ENCODE data around the gene SF3A2. TPM values are rescaled to one million over a fixed set of nuclear protein-coding genes. Genes with fewer than 3 reads are reported as not detected.
A peak's percentile ranks its signal among the peaks of the same experiment; 100 is the strongest.

Gene SF3A2
- total RNA-seq, 8 experiments from 2014 or later, result 13.1 to 72.6 (median 49.9) TPM

DNA sequence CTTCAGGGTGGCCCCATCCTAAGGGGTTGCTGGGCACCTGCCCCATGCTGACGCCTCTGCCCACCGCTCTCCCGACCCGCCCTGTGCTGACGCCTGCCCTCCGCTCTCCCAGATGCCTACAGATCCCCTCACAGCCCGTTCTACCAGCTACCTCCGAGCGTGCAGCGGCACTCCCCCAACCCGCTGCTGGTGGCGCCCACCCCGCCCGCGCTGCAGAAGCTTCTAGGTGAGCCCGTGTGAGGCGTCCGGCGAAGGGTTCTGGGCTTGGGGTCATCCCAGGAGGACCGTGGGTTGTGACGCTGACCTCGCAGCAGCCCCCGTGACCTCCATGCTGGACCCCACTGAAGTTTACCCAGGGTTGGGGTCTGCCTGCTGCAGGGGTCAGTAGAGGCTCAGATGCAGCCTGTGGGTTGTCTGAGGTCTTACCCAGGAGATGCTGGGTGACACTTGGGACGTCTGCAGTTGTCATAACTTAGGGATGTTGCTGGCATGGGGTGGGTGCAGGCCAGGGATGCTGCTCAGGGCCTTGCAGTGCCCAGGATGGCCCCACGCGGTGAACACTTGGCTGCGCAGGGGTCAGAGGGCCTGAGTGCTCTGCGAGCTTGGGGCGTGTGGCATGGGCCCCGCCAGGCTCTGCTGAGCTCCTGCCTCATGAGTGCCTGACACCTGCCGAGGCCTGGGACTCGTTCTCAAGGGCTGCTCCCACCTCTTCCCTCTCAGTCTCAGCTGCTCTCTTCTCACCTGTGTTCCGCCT lies 25.5 kb upstream of the SF3A2 start:
- ATAC-seq (replicated peaks in 6 of 8), result no peak
- no peak overlapping the region for H3K27ac ChIP-seq
- in situ Hi-C loops (cut with MboI; ENCODE audit: low pct_unique_long_range_greater_than_20kb in 2 of 9, low sequenced_read_pairs in 9 of 9, unreplicated experiment in 9 of 9), result no loop called here
- H3K4me3 ChIP-seq, result no peak overlapping the region
- H3K4me1 ChIP-seq (replicated peaks in 1 of 2), result peaks cover 0 to 2% of the 10 kb centered on the region in 2 donors
- 80 to 100% (median 83%) methylated on average over 1 of the region's 33 CpGs; no CpG with 5 or more reads in 7 of the 10 experiments for WGBS, 10 experiments

- Histone ChIP-seq H3K4me1 (replicated peaks in 1 of 2) (peaks cover 0 to 2% of the 10 kb centered on the region in 2 donors), H3K27ac (no peak overlapping the region), H3K4me3 (no peak overlapping the region)
- in situ Hi-C loops (cut with MboI; ENCODE audit: low pct_unique_long_range_greater_than_20kb in 2 of 9, low sequenced_read_pairs in 9 of 9, unreplicated experiment in 9 of 9), result no loop called here
- peak in 1 of 8 experiments; percentile 2 for ATAC-seq (replicated peaks in 6 of 8)
- 0 to 100% (median 92%) methylated on average over 1 to 10 of the region's 21 CpGs for WGBS, 10 experiments
Observed at GRCh38 chr19:2212861-2213711, 23.5 kb upstream of the SF3A2 start.

DNA sequence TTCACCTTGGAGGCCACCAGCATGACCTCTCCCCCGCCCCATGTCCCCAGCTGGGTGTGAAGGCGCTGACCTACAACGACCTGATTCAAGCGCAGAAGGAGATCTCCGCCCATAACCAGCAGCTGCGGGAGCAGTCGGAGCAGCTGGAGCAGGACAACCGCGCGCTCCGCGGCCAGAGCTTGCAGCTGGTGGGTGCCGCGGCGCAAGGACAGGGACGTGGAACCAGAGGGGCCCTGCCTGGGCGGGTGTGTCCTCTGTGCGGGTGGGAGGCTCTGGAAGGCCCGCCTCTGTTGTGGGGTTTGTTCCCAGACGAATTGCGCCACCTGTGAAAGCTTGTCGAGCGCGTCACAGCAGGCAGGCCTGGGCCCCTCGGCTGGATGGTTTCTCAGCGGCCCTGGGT lies 22.8 kb upstream of the SF3A2 start:
- H3K4me3 ChIP-seq, result no peak overlapping the region
- peak in 5 of 8 experiments; percentile 11 to 46 (median 21) for ATAC-seq (replicated peaks in 6 of 8)
- no peaks in the 10 kb centered on the region for H3K4me1 ChIP-seq (replicated peaks in 1 of 2)
- in situ Hi-C loops (cut with MboI; ENCODE audit: low pct_unique_long_range_greater_than_20kb in 2 of 9, low sequenced_read_pairs in 9 of 9, unreplicated experiment in 9 of 9), result no loop called here
- WGBS, 10 experiments, result 100% methylated on average over 2 of the region's 26 CpGs; no CpG with 5 or more reads in 9 of the 10 experiments
- no peak overlapping the region for H3K27ac ChIP-seq

DNA sequence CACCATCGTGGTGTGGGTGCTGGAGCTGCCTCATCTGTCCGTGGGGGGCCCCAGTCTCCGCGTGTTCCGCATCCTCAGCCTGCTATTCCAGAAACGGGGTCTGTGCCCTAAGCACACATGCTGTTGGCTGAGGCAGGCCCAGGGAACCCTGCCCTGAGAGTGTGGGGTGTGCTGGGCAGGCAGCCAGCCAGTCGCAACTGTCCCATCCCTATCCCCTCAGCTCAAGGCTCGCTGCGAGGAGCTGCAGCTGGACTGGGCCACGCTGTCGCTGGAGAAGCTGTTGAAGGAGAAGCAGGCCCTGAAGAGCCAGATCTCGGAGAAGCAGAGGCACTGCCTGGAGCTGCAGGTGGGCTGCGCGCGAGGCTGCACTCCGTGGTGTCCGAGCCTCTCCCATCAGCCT lies 22.4 kb upstream of the SF3A2 start:
- peak in 1 of 8 experiments; percentile 7 for ATAC-seq (replicated peaks in 6 of 8)
- no peak overlapping the region for H3K27ac ChIP-seq
- H3K4me3 ChIP-seq, result no peak overlapping the region
- no peaks in the 10 kb centered on the region for H3K4me1 ChIP-seq (replicated peaks in 1 of 2)
- 86 to 100% (median 100%) methylated on average over 1 to 4 of the region's 17 CpGs; no CpG with 5 or more reads in 7 of the 10 experiments for WGBS, 10 experiments
- in situ Hi-C loops (cut with MboI; ENCODE audit: low pct_unique_long_range_greater_than_20kb in 2 of 9, low sequenced_read_pairs in 9 of 9, unreplicated experiment in 9 of 9), result no loop called here

DNA sequence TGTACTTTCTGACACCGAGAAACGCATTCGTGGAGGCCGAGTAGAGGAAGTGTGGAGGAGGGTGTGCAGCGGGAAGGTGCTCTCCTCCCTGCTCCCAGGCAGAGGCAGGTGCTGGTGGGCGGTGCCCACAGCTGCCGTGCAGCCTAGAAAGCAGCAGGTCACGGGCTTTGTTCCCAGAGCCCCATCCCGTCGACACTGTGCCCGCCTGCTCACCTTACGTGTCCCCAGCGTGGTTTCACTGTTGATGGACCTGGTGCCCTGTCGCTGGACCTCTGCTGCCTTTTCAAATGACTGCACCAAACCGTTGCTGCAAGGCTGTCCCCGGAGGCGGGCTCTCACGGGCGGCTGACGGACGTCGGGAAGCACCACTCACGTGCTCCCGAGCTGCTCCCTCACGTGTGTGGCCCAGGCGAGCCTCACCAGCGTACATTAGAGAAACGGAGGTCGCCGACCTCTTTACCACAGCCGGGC lies 21.3 kb upstream of the SF3A2 start:
- 25 to 100% (median 84%) methylated on average over 1 to 14 of the region's 31 CpGs; no CpG with 5 or more reads in 2 of the 10 experiments for WGBS, 10 experiments
- no peak overlapping the region for H3K27ac ChIP-seq
- H3K4me1 ChIP-seq (replicated peaks in 1 of 2), result no peaks in the 10 kb centered on the region
- in situ Hi-C loops (cut with MboI; ENCODE audit: low pct_unique_long_range_greater_than_20kb in 2 of 9, low sequenced_read_pairs in 9 of 9, unreplicated experiment in 9 of 9), result no loop called here
- H3K4me3 ChIP-seq, result no peak overlapping the region
- ATAC-seq (replicated peaks in 6 of 8), result peak in 2 of 8 experiments; percentile 18 to 47

GRCh38 chr19:2216361-2217225 lies 20.0 kb upstream of the SF3A2 start:
- WGBS, 10 experiments, result 80 to 100% (median 96%) methylated on average over 1 to 13 of the region's 43 CpGs; no CpG with 5 or more reads in 6 of the 10 experiments
- no peaks in the 10 kb centered on the region for H3K4me1 ChIP-seq (replicated peaks in 1 of 2)
- no peak overlapping the region for H3K4me3 ChIP-seq
- H3K27ac ChIP-seq, result no peak overlapping the region
- ATAC-seq (replicated peaks in 6 of 8), result no peak
- in situ Hi-C loops (cut with MboI; ENCODE audit: low pct_unique_long_range_greater_than_20kb in 2 of 9, low sequenced_read_pairs in 9 of 9, unreplicated experiment in 9 of 9), result no loop called here

GRCh38 chr19:2217591-2217990 lies 19.0 kb upstream of the SF3A2 start:
- WGBS, 10 experiments, result 97 to 100% (median 100%) methylated on average over 1 to 14 of the region's 22 CpGs; no CpG with 5 or more reads in 6 of the 10 experiments
- in situ Hi-C loops (cut with MboI; ENCODE audit: low pct_unique_long_range_greater_than_20kb in 2 of 9, low sequenced_read_pairs in 9 of 9, unreplicated experiment in 9 of 9), result no loop called here
- H3K27ac ChIP-seq, result no peak overlapping the region
- no peak overlapping the region for H3K4me3 ChIP-seq
- no peak for ATAC-seq (replicated peaks in 6 of 8)
- no peaks in the 10 kb centered on the region for H3K4me1 ChIP-seq (replicated peaks in 1 of 2)

DNA sequence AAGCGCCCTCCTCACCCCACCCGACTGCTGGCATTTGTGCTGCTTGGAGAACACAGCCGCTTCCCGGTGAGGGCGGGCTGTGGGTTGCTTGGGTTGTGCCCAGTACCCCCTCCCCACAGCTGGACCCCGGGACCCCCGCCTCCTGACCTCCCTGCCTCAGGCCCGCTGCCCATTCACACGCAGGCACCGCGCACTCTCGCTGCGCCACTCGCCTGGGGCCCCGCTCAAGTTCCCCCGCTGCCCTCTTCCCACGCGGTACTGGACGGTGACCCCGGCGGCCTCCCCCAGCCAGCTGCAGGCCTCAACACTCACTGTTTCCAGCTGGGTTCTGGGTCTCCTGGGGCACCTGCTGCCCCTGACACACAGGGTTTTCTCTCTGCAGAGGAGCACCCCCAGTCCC lies 16.9 kb upstream of the SF3A2 start:
- no CpG with 5 or more reads among the region's 21 CpGs for WGBS, 10 experiments
- in situ Hi-C loops (cut with MboI; ENCODE audit: low pct_unique_long_range_greater_than_20kb in 2 of 9, low sequenced_read_pairs in 9 of 9, unreplicated experiment in 9 of 9), result no loop called here

GRCh38 chr19:2221250-2221831 lies 15.3 kb upstream of the SF3A2 start:
- in situ Hi-C loops (cut with MboI; ENCODE audit: low pct_unique_long_range_greater_than_20kb in 2 of 9, low sequenced_read_pairs in 9 of 9, unreplicated experiment in 9 of 9), result no loop called here
- ATAC-seq (replicated peaks in 6 of 8), result peak in 2 of 8 experiments; percentile 5 to 20
- Histone ChIP-seq H3K4me3 (no peak overlapping the region), H3K27ac (no peak overlapping the region), H3K4me1 (replicated peaks in 1 of 2) (no peaks in the 10 kb centered on the region)
- 72 to 100% (median 90%) methylated on average over 1 to 7 of the region's 20 CpGs; no CpG with 5 or more reads in 1 of the 10 experiments for WGBS, 10 experiments

More for the DNA sequence above, 16.9 kb upstream of the SF3A2 start:
- ATAC-seq (replicated peaks in 6 of 8), result no peak
- Histone ChIP-seq H3K27ac (no peak overlapping the region), H3K4me1 (replicated peaks in 1 of 2) (no peaks in the 10 kb centered on the region), H3K4me3 (no peak overlapping the region)

DNA sequence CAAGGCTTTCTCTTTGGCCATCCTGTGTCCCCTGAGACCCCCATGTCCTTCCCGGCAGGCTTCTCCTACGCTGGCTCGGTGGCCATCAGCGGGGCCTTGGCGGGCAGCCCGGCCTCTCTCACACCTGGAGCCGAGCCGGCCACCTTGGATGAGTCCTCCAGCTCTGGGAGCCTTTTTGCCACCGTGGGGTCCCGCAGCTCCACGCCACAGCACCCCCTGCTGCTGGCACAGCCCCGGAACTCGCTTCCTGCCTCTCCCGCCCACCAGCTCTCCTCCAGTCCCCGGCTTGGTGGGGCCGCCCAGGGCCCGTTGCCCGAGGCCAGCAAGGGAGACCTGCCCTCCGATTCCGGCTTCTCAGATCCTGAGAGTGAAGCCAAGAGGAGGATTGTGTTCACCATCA lies 14.7 kb upstream of the SF3A2 start:
- peak in 2 of 8 experiments; percentile 13 to 30 for ATAC-seq (replicated peaks in 6 of 8)
- H3K4me1 ChIP-seq (replicated peaks in 1 of 2), result no peaks in the 10 kb centered on the region
- no peak overlapping the region for H3K27ac ChIP-seq
- 100% methylated on average over 1 of the region's 20 CpGs; no CpG with 5 or more reads in 9 of the 10 experiments for WGBS, 10 experiments
- in situ Hi-C loops (cut with MboI; ENCODE audit: low pct_unique_long_range_greater_than_20kb in 2 of 9, low sequenced_read_pairs in 9 of 9, unreplicated experiment in 9 of 9), result no loop called here
- H3K4me3 ChIP-seq, result no peak overlapping the region

GRCh38 chr19:2223391-2223790 lies 13.2 kb upstream of the SF3A2 start:
- Histone ChIP-seq H3K4me3 (no peak overlapping the region), H3K27ac (no peak overlapping the region), H3K4me1 (replicated peaks in 1 of 2) (no peaks in the 10 kb centered on the region)
- in situ Hi-C loops (cut with MboI; ENCODE audit: low pct_unique_long_range_greater_than_20kb in 2 of 9, low sequenced_read_pairs in 9 of 9, unreplicated experiment in 9 of 9), result no loop called here
- 100% methylated on average over 1 of the region's 18 CpGs; no CpG with 5 or more reads in 8 of the 10 experiments for WGBS, 10 experiments
- ATAC-seq (replicated peaks in 6 of 8), result no peak

GRCh38 chr19:2223959-2224358 lies 12.7 kb upstream of the SF3A2 start:
- Histone ChIP-seq H3K27ac (no peak overlapping the region), H3K4me3 (no peak overlapping the region), H3K4me1 (replicated peaks in 1 of 2) (no peaks in the 10 kb centered on the region)
- in situ Hi-C loops (cut with MboI; ENCODE audit: low pct_unique_long_range_greater_than_20kb in 2 of 9, low sequenced_read_pairs in 9 of 9, unreplicated experiment in 9 of 9), result no loop called here
- ATAC-seq (replicated peaks in 6 of 8), result no peak
- WGBS, 10 experiments, result 56 to 92% (median 83%) methylated on average over 3 to 5 of the region's 14 CpGs; no CpG with 5 or more reads in 5 of the 10 experiments
